HL-60 (cell line): ENCODE results near the gene NR0B2.

ENCODE experiments used
- SPI1 ChIP-seq: IDR thresholded peaks from 2 replicates; pipeline ENCODE4 v1.6.1; 2012; ENCODE audit warnings: low read depth, mild to moderate bottlenecking, borderline replicate concordance
- TF ChIP-seq, protein P1 (sequence below): IDR thresholded peaks from one replicate; pipeline ENCODE4 v1.5.1; 2011; ENCODE audit warnings: low read length, control low read depth, inconsistent platforms; ENCODE audit not compliant: insufficient read depth

- TF ChIP-seq, protein P1, sequence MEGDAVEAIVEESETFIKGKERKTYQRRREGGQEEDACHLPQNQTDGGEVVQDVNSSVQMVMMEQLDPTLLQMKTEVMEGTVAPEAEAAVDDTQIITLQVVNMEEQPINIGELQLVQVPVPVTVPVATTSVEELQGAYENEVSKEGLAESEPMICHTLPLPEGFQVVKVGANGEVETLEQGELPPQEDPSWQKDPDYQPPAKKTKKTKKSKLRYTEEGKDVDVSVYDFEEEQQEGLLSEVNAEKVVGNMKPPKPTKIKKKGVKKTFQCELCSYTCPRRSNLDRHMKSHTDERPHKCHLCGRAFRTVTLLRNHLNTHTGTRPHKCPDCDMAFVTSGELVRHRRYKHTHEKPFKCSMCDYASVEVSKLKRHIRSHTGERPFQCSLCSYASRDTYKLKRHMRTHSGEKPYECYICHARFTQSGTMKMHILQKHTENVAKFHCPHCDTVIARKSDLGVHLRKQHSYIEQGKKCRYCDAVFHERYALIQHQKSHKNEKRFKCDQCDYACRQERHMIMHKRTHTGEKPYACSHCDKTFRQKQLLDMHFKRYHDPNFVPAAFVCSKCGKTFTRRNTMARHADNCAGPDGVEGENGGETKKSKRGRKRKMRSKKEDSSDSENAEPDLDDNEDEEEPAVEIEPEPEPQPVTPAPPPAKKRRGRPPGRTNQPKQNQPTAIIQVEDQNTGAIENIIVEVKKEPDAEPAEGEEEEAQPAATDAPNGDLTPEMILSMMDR, result no peak
- TF ChIP-seq SPI1, result no peak
These were observed 34.0 kb downstream of the NR0B2 start for GRCh38 chr1:26879793-26880192.
